GM18861 (cell line): ENCODE data around the gene DGKK.
"Not testable (repeated sequence)": the region's sequence is repeated elsewhere in the genome, so short reads cannot be mapped to it uniquely, and the experiment has no call there.

ENCODE experiments used
- ATAC-seq: cut with Tn5 transposase; IDR thresholded peaks from one replicate; pipeline ENCODE4 v1.9.1; 2021; ENCODE audit not compliant: unreplicated experiment

Gene DGKK

GRCh38 chrX:50430917-50431575, 39.6 kb downstream of the DGKK start:
- no peak for ATAC-seq

DNA sequence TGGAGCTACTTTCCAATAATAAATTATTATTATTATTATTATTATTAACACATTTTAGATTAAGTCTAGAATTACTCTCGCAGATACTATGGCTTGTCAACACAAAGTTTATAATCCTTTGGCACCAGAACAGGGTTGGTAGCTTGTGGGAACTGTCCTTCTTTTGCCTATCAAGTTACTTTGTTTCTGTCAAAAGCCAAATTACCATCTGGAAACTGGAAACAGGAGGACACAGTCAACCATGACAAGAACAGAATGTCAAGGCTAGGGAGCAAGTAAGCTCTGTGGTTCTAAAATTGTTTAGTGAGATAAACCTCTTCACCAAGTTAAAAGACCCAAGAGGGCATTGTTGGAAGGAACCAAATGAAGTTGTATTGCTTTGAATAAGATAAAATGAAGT, 42.5 kb downstream of the DGKK start:
- no peak for ATAC-seq

GRCh38 chrX:50407976-50408375, 62.6 kb downstream of the DGKK start:
- ATAC-seq, result no peak

DNA sequence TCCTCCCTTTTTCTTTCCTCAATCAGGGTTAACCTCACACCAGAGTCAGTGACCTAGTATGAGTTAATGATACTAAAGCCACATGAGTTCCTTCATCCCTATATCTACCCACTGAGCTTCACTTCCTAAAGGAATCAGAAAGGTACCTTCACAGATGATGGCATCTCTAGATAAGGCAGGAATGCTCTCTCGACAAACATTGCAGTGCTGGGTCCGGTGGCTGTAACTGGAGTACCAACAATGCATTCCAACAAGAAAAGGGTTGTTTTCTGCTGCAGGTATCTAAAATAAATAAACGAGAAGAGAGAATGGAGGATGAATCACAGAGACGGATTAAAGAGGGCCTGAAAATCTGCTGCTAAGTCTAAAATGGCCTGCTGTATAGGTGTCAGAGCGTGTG, 66.7 kb downstream of the DGKK start:
- no peak for ATAC-seq

DNA sequence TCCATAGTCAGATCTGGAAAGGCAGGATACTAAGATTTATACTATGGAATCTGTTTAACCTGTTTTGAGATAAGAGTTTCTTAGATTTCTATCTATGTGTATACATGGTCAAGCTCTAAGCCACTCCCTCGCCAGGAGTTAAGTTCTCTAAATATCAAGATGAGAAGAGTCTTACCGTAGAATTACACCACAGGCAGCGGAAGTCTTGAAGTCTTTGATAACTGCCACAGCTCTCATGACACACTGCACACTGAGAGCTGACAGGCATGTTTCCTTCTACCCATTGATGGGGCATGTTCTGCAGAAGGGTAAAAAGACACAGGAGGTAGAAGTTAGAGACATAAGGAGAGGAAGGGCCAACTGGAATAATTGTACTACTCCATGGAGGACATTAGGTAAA, 67.7 kb downstream of the DGKK start:
- no peak for ATAC-seq

DNA sequence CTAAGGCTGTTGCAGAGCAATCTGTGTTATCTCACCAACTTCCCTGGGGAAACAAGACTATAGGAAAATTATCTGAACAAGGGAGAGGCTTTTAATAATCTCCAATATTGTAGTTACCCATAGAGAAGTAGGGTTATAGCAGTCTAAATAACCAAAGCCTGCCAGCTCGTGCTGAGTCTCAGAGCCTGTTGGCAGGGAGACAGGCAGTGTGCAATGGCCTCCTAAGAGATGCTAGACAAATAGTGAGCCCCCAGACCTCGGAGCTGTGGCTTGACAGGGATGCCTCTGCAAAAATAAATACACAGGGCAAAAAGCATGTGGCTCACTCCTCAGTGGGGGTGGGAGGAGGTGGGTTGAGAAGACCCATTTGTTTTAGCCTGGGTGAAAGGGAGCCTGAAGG, 76.7 kb downstream of the DGKK start:
- no peak for ATAC-seq

DNA sequence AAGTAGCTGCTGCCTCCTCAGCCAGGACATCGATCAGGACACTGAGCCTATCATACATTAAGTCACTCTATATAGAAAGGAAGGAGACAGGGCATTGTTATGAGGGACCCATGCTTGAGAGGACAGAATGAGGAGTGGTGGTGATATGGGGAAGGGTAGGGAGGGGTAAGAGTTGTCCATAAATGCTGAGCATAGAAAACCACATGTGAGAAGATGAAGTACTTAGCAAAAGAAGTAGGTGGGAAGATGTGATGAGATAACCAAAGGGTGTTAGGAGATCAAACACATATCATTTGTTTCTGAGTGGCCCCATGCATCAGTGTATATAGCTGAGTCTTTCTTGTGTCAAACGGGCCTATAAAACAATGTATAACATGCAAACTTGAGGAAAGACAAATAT, 84.1 kb downstream of the DGKK start:
- no peak for ATAC-seq

DNA sequence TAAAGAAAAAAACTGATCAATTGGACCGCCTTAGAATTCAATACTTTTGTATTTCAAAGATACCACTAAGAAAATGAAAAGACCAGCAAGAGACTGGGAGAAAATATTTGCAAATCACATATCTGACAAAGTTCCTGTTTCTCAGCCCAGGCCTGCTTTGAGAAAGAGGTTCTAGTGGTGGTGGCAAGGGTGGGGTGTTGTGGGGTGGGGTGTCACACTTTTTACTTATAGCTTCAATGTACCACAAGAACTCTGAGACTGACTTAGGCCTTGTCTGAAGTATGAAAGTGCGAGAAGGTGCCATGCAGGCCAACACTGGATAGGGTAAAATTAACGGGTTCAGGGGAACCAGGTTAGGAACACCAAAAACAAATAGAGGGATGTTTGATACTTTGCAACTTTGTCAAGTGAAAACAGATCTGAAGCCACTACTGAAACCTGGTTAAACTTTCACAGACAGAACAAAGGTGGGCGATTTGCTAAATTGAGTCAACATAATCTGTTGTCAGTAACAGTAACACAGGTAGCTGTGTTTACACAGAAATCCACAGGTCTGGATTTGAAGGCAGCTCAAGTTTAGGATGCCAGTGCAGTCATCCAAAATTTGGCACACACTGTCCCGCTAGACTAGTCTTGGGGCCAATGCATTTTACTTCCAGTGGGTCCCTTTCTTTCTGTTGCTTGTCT, 88.8 kb downstream of the DGKK start:
- no peak for ATAC-seq

DNA sequence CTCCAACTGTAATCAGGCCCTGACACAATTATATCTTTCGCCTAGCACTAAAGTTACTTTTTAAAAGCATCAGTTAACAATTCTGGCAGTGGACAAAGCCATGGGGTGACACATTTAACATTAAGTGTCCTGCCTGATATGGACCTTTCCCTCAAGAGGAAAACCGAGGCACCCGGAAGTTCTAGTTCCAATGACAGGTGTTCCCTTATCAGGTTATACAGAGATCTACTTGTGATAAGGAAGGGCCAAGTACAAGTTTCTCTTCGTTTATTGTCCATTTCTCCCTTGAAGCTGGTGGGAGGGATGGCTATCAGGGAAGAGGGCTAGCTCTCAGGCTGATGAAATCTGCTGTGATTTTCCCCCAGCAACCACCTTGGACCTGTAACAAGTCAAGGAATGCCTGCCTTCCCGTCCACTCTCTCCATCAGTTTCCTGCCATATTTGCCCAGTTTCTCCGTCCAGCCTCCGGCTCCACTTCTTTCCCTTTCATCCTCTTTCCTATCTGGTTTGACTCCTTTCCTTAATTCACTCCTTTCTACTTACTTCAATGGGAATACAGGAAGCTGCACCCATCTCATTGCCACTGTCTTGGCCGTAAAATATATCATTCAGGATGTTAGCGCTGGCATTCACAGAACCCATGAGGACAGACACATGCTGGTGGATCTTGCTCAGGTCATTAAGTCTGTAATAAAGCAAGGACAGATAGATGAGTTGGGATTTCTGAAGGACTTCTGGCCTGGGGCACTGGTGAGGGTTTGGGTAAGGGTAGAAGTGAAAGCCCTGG, 95.0 kb downstream of the DGKK start:
- ATAC-seq, result no peak

GRCh38 chrX:50372966-50373365, 97.7 kb downstream of the DGKK start:
- no peak for ATAC-seq

- no peak for ATAC-seq
Observed at GRCh38 chrX:50343917-50344316, 126.7 kb downstream of the DGKK start.

- ATAC-seq, result no peak
Observed at GRCh38 chrX:50333308-50333707, 137.3 kb downstream of the DGKK start.

DNA sequence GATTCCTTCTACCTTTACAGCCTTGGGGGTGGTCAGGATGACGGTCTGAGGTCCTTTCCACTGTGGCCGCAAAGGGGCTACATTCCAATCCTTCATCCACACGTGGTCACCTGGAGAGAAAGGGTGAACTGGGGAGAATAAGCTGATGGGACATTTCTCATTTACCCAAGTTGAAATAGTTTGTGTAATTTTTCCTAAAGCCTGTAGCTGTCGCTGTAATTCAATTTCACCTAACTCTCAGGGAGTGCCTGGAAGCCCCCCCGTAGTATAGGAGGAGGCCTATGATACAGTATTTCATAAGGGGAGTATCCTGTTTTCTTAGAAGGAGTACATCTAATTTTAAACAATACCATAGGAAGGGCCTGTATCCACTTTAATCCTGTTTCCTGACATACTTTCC, 138.0 kb downstream of the DGKK start:
- ATAC-seq, result not testable (repeated sequence)

GRCh38 chrX:50327235-50327634, 143.4 kb downstream of the DGKK start:
- no peak for ATAC-seq
